Liver (tissue), 9 donors: ENCODE measurements around the gene HOXA3. TPM values are rescaled to one million over a fixed set of nuclear protein-coding genes. Genes with fewer than 3 reads are reported as not detected.

Experiments used
- DNase-seq: peaks from one replicate; pipeline ENCODE4 v3.0.0-alpha.2; 2017; ENCODE audit warnings: low spot score
- H3K27ac ChIP-seq, 2 donors: one replicate each; pipeline ENCODE4 v1.7.0; 2013; ENCODE audit warnings: inconsistent platforms in 2 of 2, low read length in 2 of 2, control low read depth in 1 of 2, low read depth in 1 of 2, mild to moderate bottlenecking in 1 of 2
- H3K27me3 ChIP-seq, 4 donors: one replicate each; pipeline versions ENCODE4 v1.6.1 to v1.7.0; 2013; ENCODE audit warnings: low read length in 3 of 4, inconsistent platforms in 1 of 4, mild to moderate bottlenecking in 1 of 4, moderate library complexity in 1 of 4; ENCODE audit not compliant: control insufficient read depth in 4 of 4, insufficient read depth in 4 of 4
- H3K36me3 ChIP-seq, 4 donors: one replicate each; pipeline versions ENCODE4 v1.6.1 to v1.7.0; 2013; ENCODE audit warnings: low read length in 3 of 4, mild to moderate bottlenecking in 3 of 4, low read depth in 1 of 4, moderate library complexity in 1 of 4; ENCODE audit not compliant: control insufficient read depth in 4 of 4, insufficient read depth in 3 of 4
- H3K4me1 ChIP-seq, 4 donors: one replicate each; pipeline versions ENCODE4 v1.6.1 to v1.7.0; 2013; ENCODE audit warnings: low read length in 3 of 4, mild to moderate bottlenecking in 3 of 4, moderate library complexity in 1 of 4; ENCODE audit not compliant: control insufficient read depth in 4 of 4, insufficient read depth in 4 of 4
- H3K4me3 ChIP-seq, 3 donors: one replicate each; pipeline versions ENCODE4 v1.6.1 to v1.7.0; 2013; ENCODE audit warnings: low read length in 3 of 3, control low read depth in 1 of 3, low read depth in 1 of 3, mild to moderate bottlenecking in 1 of 3
- H3K9ac ChIP-seq, 2 donors: one replicate each; pipeline ENCODE4 v1.7.0; 2013; ENCODE audit warnings: low read length in 2 of 2, mild to moderate bottlenecking in 2 of 2, moderate library complexity in 2 of 2, control low read depth in 1 of 2, low read depth in 1 of 2
- H3K9me3 ChIP-seq, 4 donors: one replicate each; pipeline versions ENCODE4 v1.6.1 to v1.7.0; 2013; ENCODE audit warnings: low read length in 3 of 4; ENCODE audit not compliant: control insufficient read depth in 4 of 4
- ATF3 ChIP-seq: IDR thresholded peaks from 2 replicates; pipeline ENCODE4 v1.6.1; 2016; ENCODE audit warnings: antibody characterized with exemption
- CTCF ChIP-seq: fragments of 150-350 bp; IDR thresholded peaks from 2 replicates; pipeline ENCODE4 v1.5.1; 2017; ENCODE audit warnings: improper control_type of control experiment, low read depth, low read length; ENCODE audit not compliant: missing input control
- EGR1 ChIP-seq, 2 donors: IDR thresholded peaks; 2 replicates each; pipeline ENCODE4 v1.6.1; 2016 to 2018; ENCODE audit warnings: antibody characterized with exemption in 2 of 2, low read depth in 2 of 2
- FOXA1 ChIP-seq: IDR thresholded peaks from 2 replicates; pipeline ENCODE4 v1.6.1; 2016; ENCODE audit warnings: antibody characterized with exemption
- FOXA2 ChIP-seq: IDR thresholded peaks from 2 replicates; pipeline ENCODE4 v1.6.1; 2016; ENCODE audit warnings: antibody characterized with exemption
- GABPA ChIP-seq, 2 donors: IDR thresholded peaks in 1 of 2; conservative IDR thresholded peaks in 1 of 2; 2 replicates each; pipeline ENCODE4 v1.6.1; 2016; ENCODE audit warnings: antibody characterized with exemption in 2 of 2, mild to moderate bottlenecking in 1 of 2, moderate library complexity in 1 of 2
- HNF4A ChIP-seq, 2 donors: conservative IDR thresholded peaks; 2 replicates each; pipeline ENCODE4 v1.6.1; 2016; ENCODE audit warnings: antibody characterized with exemption in 2 of 2, mild to moderate bottlenecking in 2 of 2
- HNF4G ChIP-seq: IDR thresholded peaks from 2 replicates; pipeline ENCODE4 v1.6.1; 2016; ENCODE audit warnings: antibody characterized with exemption
- JUND ChIP-seq, 2 donors: IDR thresholded peaks; 2 replicates each; pipeline ENCODE4 v1.6.1; 2016; ENCODE audit warnings: antibody characterized with exemption in 2 of 2
- MAX ChIP-seq: IDR thresholded peaks from 2 replicates; pipeline ENCODE4 v1.6.1; 2016; ENCODE audit warnings: antibody characterized with exemption
- NR2F2 ChIP-seq: IDR thresholded peaks from 2 replicates; pipeline ENCODE4 v1.6.1; 2016; ENCODE audit warnings: antibody characterized with exemption
- RAD21 ChIP-seq, 2 donors: IDR thresholded peaks; 2 replicates each; pipeline ENCODE4 v1.6.1; 2016; ENCODE audit warnings: antibody characterized with exemption in 2 of 2, mild to moderate bottlenecking in 2 of 2
- REST ChIP-seq: IDR thresholded peaks from 2 replicates; pipeline ENCODE4 v1.6.1; 2016; ENCODE audit warnings: antibody characterized with exemption, mild to moderate bottlenecking
- RXRA ChIP-seq, 2 donors: IDR thresholded peaks; 2 replicates each; pipeline ENCODE4 v1.6.1; 2017 to 2018; ENCODE audit warnings: antibody characterized with exemption in 2 of 2, mild to moderate bottlenecking in 1 of 2
- SP1 ChIP-seq: IDR thresholded peaks from 2 replicates; pipeline ENCODE4 v1.6.1; 2018; ENCODE audit warnings: antibody characterized with exemption, mild to moderate bottlenecking
- TAF1 ChIP-seq: conservative IDR thresholded peaks from 2 replicates; pipeline ENCODE4 v1.6.1; 2016; ENCODE audit warnings: antibody characterized with exemption, mild to moderate bottlenecking
- YY1 ChIP-seq: IDR thresholded peaks from 2 replicates; pipeline ENCODE4 v1.6.1; 2016; ENCODE audit warnings: antibody characterized with exemption, mild to moderate bottlenecking
- WGBS: extraction: QIAGEN DNeasy Blood & Tissue Kit; methylation state at CpG from one replicate; pipeline ENCODE4 v1.1.7; 2013; 5-methylcytosine and 5-hydroxymethylcytosine counted together
- polyA plus RNA-seq, 2 donors: library from polyadenylated mRNA; stranded (reverse) in 1 of 2; unstranded in 1 of 2; fragments of 200-250 nt in 1 of 2; fragments of >200 nt in 1 of 2; fragmentation: Nextera tagmentation in 1 of 2; extraction: Ambion mirVana in 1 of 2; gene quantifications; one replicate each; pipeline versions ENCODE4 v1.2.1 to v1.2.3, GENCODE V29; 2013 to 2015
- total RNA-seq, 2 donors: library from RNA; depleted of rRNA; stranded (reverse); fragments of >200 nt; gene quantifications; one replicate each; pipeline ENCODE4 v1.2.3, GENCODE V29; 2014
- donor health status: healthy.
- donor health status: healthy.
- donor health status: healthy.
- donor health status: healthy.
- donor health status: healthy.

The HOXA3 gene
- total and polyA plus RNA-seq, 4 donors: 0.11 to 0.28 (median 0.20) TPM

GRCh38 chr7:27150568-27151340 lies 1.6 kb downstream of the HOXA3 start:
- no peak for TF ChIP-seq JUND (IDR thresholded peaks at IDR 0.05)
- no peak for TF ChIP-seq HNF4G
- TF ChIP-seq NR2F2: no peak
- TF ChIP-seq SP1: no peak
- no peak for TF ChIP-seq FOXA2
- TF ChIP-seq FOXA1: no peak
- TF ChIP-seq REST: no peak
- TF ChIP-seq RAD21 (IDR thresholded peaks at IDR 0.05): peak; percentile 34 to 67
- TF ChIP-seq CTCF: peak; percentile 67
- no peak for TF ChIP-seq YY1
- 2% methylated on average over 58 of the region's 58 CpGs for WGBS
- peak overlapping the region in 2 of 3 donors; percentile 23 to 46 for H3K4me3 ChIP-seq
- H3K9me3 ChIP-seq: peaks cover 0 to 5% (median 0%) of the 10 kb centered on the region in 4 donors
- H3K27ac ChIP-seq: no peak overlapping the region
- no peak overlapping the region for H3K9ac ChIP-seq
- DNase-seq: peak; percentile 66
- no peaks in the 10 kb centered on the region for H3K36me3 ChIP-seq
- H3K4me1 ChIP-seq: peaks cover 10 to 34% (median 19%) of the 10 kb centered on the region in 4 donors
- peaks cover 17 to 49% (median 37%) of the 10 kb centered on the region in 4 donors for H3K27me3 ChIP-seq

- H3K27ac ChIP-seq: no peak overlapping the region
- DNase-seq: peak; percentile 32
- TF ChIP-seq REST (no peak), ATF3 (no peak), EGR1 (IDR thresholded peaks at IDR 0.05; ENCODE audit: low read depth in 2 of 2) (no peak), JUND (IDR thresholded peaks at IDR 0.05) (no peak), RXRA (IDR thresholded peaks at IDR 0.05) (no peak), RAD21 (IDR thresholded peaks at IDR 0.05) (no peak), FOXA2 (no peak), MAX (no peak), HNF4G (no peak), YY1 (no peak), TAF1 (no peak), GABPA (IDR thresholded peaks at IDR 0.05 in 1 of 2, conservative IDR thresholded peaks at IDR 0.05 in 1 of 2) (no peak), HNF4A (conservative IDR thresholded peaks at IDR 0.05) (no peak), CTCF (no peak), SP1 (no peak), NR2F2 (no peak)
These were observed 2.4 kb downstream of the HOXA3 start for GRCh38 chr7:27149842-27150567.

More at GRCh38 chr7:27149842-27150567, 2.4 kb downstream of the HOXA3 start:
- Histone ChIP-seq H3K9ac (no peak overlapping the region), H3K4me1 (peaks cover 11 to 30% (median 19%) of the 10 kb centered on the region in 4 donors), H3K4me3 (no peak overlapping the region), H3K36me3 (no peaks in the 10 kb centered on the region), H3K27me3 (peaks cover 12 to 44% (median 33%) of the 10 kb centered on the region in 4 donors), H3K9me3 (peaks cover 0 to 2% (median 0%) of the 10 kb centered on the region in 4 donors)
- WGBS: 29% methylated on average over 13 of the region's 13 CpGs
